Measurements from ENCODE around the gene RCN1.
A peak's percentile ranks its signal among the peaks of the same experiment; 100 is the strongest.

GRCh38 chr11:32100495-32100894 is 9.6 kb downstream of the RCN1 start:
- TF ChIP-seq POLR2AphosphoS5 (IDR thresholded peaks at IDR 0.05; ENCODE audit: low read depth, low read length) (0 out of 2 replicates have a peak, but pooled peaks have one; percentile 21), POLR2A (IDR thresholded peaks at IDR 0.05; ENCODE audit: low read depth, low read length) (0 out of 2 replicates have a peak, but pooled peaks have one; percentile 4), TAF1 (IDR thresholded peaks at IDR 0.05; ENCODE audit: borderline replicate concordance, low read depth, low read length) (no peak)
